Activated CD4-positive, alpha-beta T cell treated with anti-CD3 and anti-CD28 coated beads, Interleukin-2, Interleukin-6, amounts not matched to agents 100 ng/mL and 50 ng/mL, durations not matched to agents 16 hours and 8 hours (primary cell): Measurements from ENCODE around the gene ZBTB20.

Experiments used
- DNase-seq: peaks from one replicate; pipeline ENCODE4 v3.0.0-alpha.2; 2020

The ZBTB20 gene

GRCh38 chr3:114498539-114499370 is 648.3 kb downstream of the ZBTB20 start:
- no peak for DNase-seq

GRCh38 chr3:114496874-114497273 is 650.2 kb downstream of the ZBTB20 start:
- DNase-seq: no peak

GRCh38 chr3:114496466-114496865 is 650.6 kb downstream of the ZBTB20 start:
- DNase-seq: no peak

GRCh38 chr3:114496021-114496434 is 651.1 kb downstream of the ZBTB20 start:
- no peak for DNase-seq

GRCh38 chr3:114494498-114494897 is 652.6 kb downstream of the ZBTB20 start:
- DNase-seq: no peak

- DNase-seq: no peak
Measured at GRCh38 chr3:114490829-114491228, 656.3 kb downstream of the ZBTB20 start.

- DNase-seq: no peak
Measured at GRCh38 chr3:114487502-114487901, 659.6 kb downstream of the ZBTB20 start.

GRCh38 chr3:114484919-114485318 is 662.2 kb downstream of the ZBTB20 start:
- DNase-seq: no peak

- no peak for DNase-seq
Measured at GRCh38 chr3:114481113-114481512, 666.0 kb downstream of the ZBTB20 start.

- no peak for DNase-seq
Measured at GRCh38 chr3:114480442-114480841, 666.6 kb downstream of the ZBTB20 start.

- no peak for DNase-seq
Measured at GRCh38 chr3:114478801-114479200, 668.3 kb downstream of the ZBTB20 start.

- DNase-seq: no peak
Measured at GRCh38 chr3:114476511-114476910, 670.6 kb downstream of the ZBTB20 start.

GRCh38 chr3:114471478-114471877 is 675.6 kb downstream of the ZBTB20 start:
- DNase-seq: no peak

- no peak for DNase-seq
Measured at GRCh38 chr3:114469070-114469469, 678.0 kb downstream of the ZBTB20 start.

- no peak for DNase-seq
Measured at GRCh38 chr3:114466816-114467215, 680.3 kb downstream of the ZBTB20 start.

GRCh38 chr3:114466251-114466650 is 680.8 kb downstream of the ZBTB20 start:
- DNase-seq: no peak

- DNase-seq: no peak
Measured at GRCh38 chr3:114464548-114464947, 682.5 kb downstream of the ZBTB20 start.

GRCh38 chr3:114462750-114463149 is 684.3 kb downstream of the ZBTB20 start:
- no peak for DNase-seq

GRCh38 chr3:114460459-114460858 is 686.6 kb downstream of the ZBTB20 start:
- DNase-seq: no peak

- no peak for DNase-seq
Measured at GRCh38 chr3:114456742-114457141, 690.3 kb downstream of the ZBTB20 start.

- no peak for DNase-seq
Measured at GRCh38 chr3:114455432-114455831, 691.7 kb downstream of the ZBTB20 start.

- no peak for DNase-seq
Measured at GRCh38 chr3:114454551-114455251, 692.4 kb downstream of the ZBTB20 start.

GRCh38 chr3:114453361-114453780 is 693.7 kb downstream of the ZBTB20 start:
- no peak for DNase-seq

- no peak for DNase-seq
Measured at GRCh38 chr3:114452937-114453336, 694.2 kb downstream of the ZBTB20 start.
